Measurements from ENCODE around the gene EFNB1.

DNA sequence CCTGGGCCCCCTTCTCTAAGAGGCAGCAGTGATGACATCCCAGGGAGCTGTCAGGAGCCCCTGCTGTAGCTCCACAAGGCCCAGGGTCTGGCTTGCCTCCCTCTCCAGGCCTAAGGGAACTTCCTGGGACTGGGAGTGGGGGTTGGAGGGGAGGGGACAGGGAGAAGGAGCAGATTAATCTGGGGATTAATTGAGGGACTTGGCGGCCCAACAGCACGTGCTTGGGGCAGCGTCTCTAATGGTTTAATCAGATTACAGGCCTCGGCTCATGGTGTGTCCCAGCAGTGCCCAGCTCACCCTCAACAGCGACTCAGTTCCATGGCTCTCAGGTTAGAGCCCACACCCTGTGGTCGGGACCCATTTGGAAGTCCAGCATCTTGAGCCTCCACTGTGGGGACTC, 47.9 kb downstream of the EFNB1 start:
- TF ChIP-seq, protein P1, sequence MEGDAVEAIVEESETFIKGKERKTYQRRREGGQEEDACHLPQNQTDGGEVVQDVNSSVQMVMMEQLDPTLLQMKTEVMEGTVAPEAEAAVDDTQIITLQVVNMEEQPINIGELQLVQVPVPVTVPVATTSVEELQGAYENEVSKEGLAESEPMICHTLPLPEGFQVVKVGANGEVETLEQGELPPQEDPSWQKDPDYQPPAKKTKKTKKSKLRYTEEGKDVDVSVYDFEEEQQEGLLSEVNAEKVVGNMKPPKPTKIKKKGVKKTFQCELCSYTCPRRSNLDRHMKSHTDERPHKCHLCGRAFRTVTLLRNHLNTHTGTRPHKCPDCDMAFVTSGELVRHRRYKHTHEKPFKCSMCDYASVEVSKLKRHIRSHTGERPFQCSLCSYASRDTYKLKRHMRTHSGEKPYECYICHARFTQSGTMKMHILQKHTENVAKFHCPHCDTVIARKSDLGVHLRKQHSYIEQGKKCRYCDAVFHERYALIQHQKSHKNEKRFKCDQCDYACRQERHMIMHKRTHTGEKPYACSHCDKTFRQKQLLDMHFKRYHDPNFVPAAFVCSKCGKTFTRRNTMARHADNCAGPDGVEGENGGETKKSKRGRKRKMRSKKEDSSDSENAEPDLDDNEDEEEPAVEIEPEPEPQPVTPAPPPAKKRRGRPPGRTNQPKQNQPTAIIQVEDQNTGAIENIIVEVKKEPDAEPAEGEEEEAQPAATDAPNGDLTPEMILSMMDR (IDR thresholded peaks at IDR 0.05) = no peak
- TF ChIP-seq POLR2A (IDR thresholded peaks at IDR 0.05) = no peak
